ENCODE results near the gene ERCC8. TPM values are rescaled to one million over a fixed set of nuclear protein-coding genes. Genes with fewer than 3 reads are reported as not detected.
"Not testable (repeated sequence)": the region's sequence is repeated elsewhere in the genome, so short reads cannot be mapped to it uniquely, and the experiment has no call there.

ERCC8 gene
- total RNA-seq, 6 experiments from 2014 or later = 8.5 to 10.7 (median 10.5) TPM

DNA sequence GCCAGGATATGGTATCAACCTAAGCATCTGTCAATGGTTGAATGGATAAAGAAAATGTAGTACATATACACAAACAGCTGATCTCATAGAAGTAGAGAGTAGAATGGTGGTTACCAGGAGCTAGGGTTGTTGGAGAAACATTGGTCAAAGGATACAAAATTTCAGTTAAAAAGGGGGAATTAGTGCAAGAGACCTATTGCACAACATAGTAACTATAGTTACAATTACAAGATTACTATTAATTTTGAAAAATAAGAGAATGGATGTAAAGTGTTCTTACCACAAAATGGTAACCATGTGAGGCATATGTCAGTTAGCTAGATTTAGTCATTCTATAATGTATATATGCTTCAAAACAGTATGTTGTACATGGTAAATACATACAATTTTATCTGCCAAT, 72.0 kb downstream of the ERCC8 start:
- H3K4me3 Mint-ChIP-seq = no peak overlapping the region
- H3K9me3 Mint-ChIP-seq = peaks cover 24% of the 10 kb centered on the region
- DNase-seq = no peak
- peaks cover 29% of the 10 kb centered on the region for H3K36me3 Mint-ChIP-seq (ENCODE audit: low read depth)
- TF ChIP-seq, protein P1, sequence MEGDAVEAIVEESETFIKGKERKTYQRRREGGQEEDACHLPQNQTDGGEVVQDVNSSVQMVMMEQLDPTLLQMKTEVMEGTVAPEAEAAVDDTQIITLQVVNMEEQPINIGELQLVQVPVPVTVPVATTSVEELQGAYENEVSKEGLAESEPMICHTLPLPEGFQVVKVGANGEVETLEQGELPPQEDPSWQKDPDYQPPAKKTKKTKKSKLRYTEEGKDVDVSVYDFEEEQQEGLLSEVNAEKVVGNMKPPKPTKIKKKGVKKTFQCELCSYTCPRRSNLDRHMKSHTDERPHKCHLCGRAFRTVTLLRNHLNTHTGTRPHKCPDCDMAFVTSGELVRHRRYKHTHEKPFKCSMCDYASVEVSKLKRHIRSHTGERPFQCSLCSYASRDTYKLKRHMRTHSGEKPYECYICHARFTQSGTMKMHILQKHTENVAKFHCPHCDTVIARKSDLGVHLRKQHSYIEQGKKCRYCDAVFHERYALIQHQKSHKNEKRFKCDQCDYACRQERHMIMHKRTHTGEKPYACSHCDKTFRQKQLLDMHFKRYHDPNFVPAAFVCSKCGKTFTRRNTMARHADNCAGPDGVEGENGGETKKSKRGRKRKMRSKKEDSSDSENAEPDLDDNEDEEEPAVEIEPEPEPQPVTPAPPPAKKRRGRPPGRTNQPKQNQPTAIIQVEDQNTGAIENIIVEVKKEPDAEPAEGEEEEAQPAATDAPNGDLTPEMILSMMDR (IDR thresholded peaks at IDR 0.05) = no peak
- no peaks in the 10 kb centered on the region for H3K4me1 Mint-ChIP-seq (ENCODE audit: low read depth)
- H3K27me3 Mint-ChIP-seq (ENCODE audit: insufficient read depth) = no peaks in the 10 kb centered on the region
- no peak overlapping the region for H3K27ac Mint-ChIP-seq

DNA sequence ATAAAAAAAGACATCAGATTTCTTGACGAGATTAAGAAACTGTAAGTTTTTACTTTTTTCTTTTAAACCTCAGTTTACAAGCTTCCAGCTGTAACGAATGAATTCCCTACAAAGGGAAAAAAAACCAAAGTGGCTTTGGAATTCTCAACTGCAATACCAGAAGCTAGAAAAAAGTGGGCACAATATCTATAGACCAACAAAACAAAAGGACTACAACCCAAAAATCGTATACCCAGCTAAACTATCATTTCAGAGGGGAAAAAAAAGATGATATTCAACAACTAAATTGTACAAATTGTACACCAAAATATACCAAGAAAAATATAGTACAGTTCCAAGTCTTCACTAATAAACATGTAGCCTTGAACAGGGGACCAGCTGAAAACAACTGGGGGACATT, 74.0 kb downstream of the ERCC8 start:
- TF ChIP-seq, protein P1 (IDR thresholded peaks at IDR 0.05) = no peak
- no peaks in the 10 kb centered on the region for H3K27me3 Mint-ChIP-seq (ENCODE audit: insufficient read depth)
- H3K4me1 Mint-ChIP-seq (ENCODE audit: low read depth) = no peaks in the 10 kb centered on the region
- H3K27ac Mint-ChIP-seq = no peak overlapping the region
- H3K9me3 Mint-ChIP-seq = peaks cover 19% of the 10 kb centered on the region
- H3K4me3 Mint-ChIP-seq = no peak overlapping the region
- H3K36me3 Mint-ChIP-seq (ENCODE audit: low read depth) = peaks cover 29% of the 10 kb centered on the region
- no peak for DNase-seq

DNA sequence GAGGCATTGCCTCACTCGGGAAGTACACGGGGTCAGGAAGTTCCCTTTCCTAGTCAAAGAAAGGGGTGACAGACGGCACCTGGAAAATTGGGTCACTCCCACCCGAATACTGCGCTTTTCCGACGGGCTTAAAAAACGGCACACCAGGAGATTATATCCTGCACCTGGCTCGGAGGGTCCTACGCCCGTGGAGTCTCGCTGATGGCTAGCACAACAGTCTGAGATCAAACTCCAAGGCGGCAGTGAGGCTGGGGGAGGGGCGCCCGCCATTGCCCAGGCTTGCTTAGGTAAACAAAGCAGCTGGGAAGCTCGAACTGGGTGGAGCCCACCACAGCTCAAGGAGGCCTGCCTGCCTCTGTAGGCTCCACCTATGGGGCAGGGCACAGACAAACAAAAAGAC, 84.3 kb downstream of the ERCC8 start:
- H3K36me3 Mint-ChIP-seq (ENCODE audit: low read depth); H3K4me1 Mint-ChIP-seq (ENCODE audit: low read depth); H3K4me3 Mint-ChIP-seq; H3K27me3 Mint-ChIP-seq (ENCODE audit: insufficient read depth); H3K9me3 Mint-ChIP-seq; H3K27ac Mint-ChIP-seq; DNase-seq: not testable (repeated sequence)

DNA sequence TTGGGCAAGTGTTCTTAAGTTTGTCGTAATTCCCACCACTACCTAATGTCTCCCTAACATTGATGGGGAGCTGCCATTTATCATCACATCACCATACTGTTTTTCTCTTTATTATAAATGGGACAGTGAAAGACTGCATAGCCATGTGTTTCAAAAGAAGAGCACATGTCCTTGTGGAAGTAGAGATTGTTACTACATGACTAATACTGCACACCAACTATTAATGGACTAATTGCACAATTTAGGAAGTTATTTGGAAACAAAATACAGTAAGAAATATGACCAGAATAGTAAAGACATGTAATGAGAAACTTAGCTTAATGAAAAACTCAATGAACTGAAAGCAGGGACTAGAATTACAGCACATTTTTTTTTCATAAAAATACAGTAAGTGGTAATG, 88.8 kb downstream of the ERCC8 start:
- Mint-ChIP-seq H3K27me3 (ENCODE audit: insufficient read depth) (no peaks in the 10 kb centered on the region; the same call in 1 of the 2 replicates), H3K36me3 (ENCODE audit: low read depth) (no peaks in the 10 kb centered on the region), H3K4me1 (ENCODE audit: low read depth) (peaks cover 6% of the 10 kb centered on the region; the same call in 1 of the 2 replicates), H3K4me3 (no peak overlapping the region), H3K9me3 (no peaks in the 10 kb centered on the region), H3K27ac (no peak overlapping the region)
- TF ChIP-seq, protein P1 (IDR thresholded peaks at IDR 0.05) = no peak
- peak; percentile 18 for DNase-seq

DNA sequence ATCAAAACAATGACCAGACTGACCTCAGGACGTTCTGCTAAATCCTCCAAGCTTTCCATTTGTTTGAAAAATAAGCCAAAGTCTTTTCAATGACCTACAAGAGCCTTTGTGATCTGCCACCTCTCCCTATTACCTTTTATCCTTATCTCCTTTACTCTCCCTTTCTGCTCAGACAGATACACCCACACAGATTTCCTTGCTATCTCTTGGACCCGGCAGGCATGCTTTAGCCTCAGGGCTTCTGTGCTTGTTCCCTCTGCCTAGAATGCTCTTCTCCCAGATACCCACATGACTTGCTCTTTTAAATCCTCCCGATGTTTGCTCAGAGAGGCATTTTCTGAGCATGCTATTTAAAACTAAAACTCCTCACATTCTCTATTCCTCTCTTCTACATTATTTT, 91.9 kb downstream of the ERCC8 start:
- no peak overlapping the region for H3K4me3 Mint-ChIP-seq
- no peak overlapping the region for H3K27ac Mint-ChIP-seq
- DNase-seq = no peak
- TF ChIP-seq, protein P1 (IDR thresholded peaks at IDR 0.05) = no peak
- no peaks in the 10 kb centered on the region for H3K9me3 Mint-ChIP-seq
- H3K27me3 Mint-ChIP-seq (ENCODE audit: insufficient read depth) = no peaks in the 10 kb centered on the region; the same call in 1 of the 2 replicates
- no peaks in the 10 kb centered on the region for H3K36me3 Mint-ChIP-seq (ENCODE audit: low read depth)
- peaks cover 6% of the 10 kb centered on the region; the same call in 1 of the 2 replicates for H3K4me1 Mint-ChIP-seq (ENCODE audit: low read depth)

DNA sequence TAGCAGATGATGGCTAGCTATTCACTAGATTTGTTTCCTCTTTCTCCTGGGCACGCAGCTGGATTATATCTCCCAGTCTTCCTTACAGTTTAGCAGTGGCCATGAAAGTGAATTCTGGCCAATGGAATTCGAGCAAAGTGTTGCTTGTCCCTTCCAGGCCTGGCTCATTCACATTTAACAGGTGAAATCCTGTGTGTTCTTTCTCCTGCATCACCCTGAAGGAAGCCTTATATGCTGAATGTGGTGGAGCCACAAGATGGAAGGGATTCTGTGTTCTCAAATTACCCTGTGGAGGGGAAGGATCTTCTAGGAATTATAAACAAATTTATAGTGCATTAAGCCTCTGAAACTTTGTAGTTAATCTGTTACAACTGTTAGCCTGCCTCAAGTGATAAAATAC, 92.6 kb downstream of the ERCC8 start:
- Mint-ChIP-seq H3K27ac (no peak overlapping the region), H3K4me1 (ENCODE audit: low read depth) (peaks cover 6% of the 10 kb centered on the region; the same call in 1 of the 2 replicates), H3K27me3 (ENCODE audit: insufficient read depth) (peaks cover under 1% of the 10 kb centered on the region), H3K36me3 (ENCODE audit: low read depth) (no peaks in the 10 kb centered on the region), H3K4me3 (no peak overlapping the region), H3K9me3 (no peaks in the 10 kb centered on the region)
- TF ChIP-seq, protein P1 (IDR thresholded peaks at IDR 0.05) = no peak
- DNase-seq = no peak

Data from HFFc6 (cell line).